Spleen (tissue), 7 donors: Measurements from ENCODE around the gene ITSN1.

Experiments used
- CTCF ChIP-seq, 11 experiments: fragments of 200-600 bp in 7 of 11; fragments of 450-650 bp in 4 of 11; sonication (generic) in 4 of 11; IDR thresholded peaks in 8 of 11; conservative IDR thresholded peaks in 3 of 11; 1 replicate in 7 of 11; 2 replicates in 4 of 11; pipeline versions ENCODE4 v1.4.0 to v1.8.0; 2016 to 2021; ENCODE audit warnings: antibody characterized with exemption in 11 of 11, inconsistent platforms in 4 of 11, mild to moderate bottlenecking in 1 of 11
- POLR2A ChIP-seq, 3 donors: fragments of 450-650 bp; IDR thresholded peaks; one replicate each; pipeline ENCODE4 v1.5.1; 2017; ENCODE audit warnings: antibody characterized with exemption in 3 of 3, mild to moderate bottlenecking in 1 of 3
- POLR2AphosphoS5 ChIP-seq, 3 donors: sonication (generic); formaldehyde crosslinking; IDR thresholded peaks; one replicate each; pipeline ENCODE4 v1.5.1; 2017; ENCODE audit warnings: antibody characterized with exemption in 3 of 3
- donor health status: DM: no; HTN: no; CAD: no; lungs with moderate emphysema.
- donor health status: DM: no; HTN: no; CAD: no.
- donor health status: DM: no; HTN: no; CAD: no.

- no peak for TF ChIP-seq POLR2A (IDR thresholded peaks at IDR 0.05)
- no peak for TF ChIP-seq CTCF (IDR thresholded peaks at IDR 0.05 in 8 of 11, conservative IDR thresholded peaks at IDR 0.05 in 3 of 11)
- TF ChIP-seq POLR2AphosphoS5 (IDR thresholded peaks at IDR 0.05): no peak
Observed at GRCh38 chr21:33893917-33894316, 251.6 kb downstream of the ITSN1 start.
